ENCODE measurements around the gene CALML4.

DNA sequence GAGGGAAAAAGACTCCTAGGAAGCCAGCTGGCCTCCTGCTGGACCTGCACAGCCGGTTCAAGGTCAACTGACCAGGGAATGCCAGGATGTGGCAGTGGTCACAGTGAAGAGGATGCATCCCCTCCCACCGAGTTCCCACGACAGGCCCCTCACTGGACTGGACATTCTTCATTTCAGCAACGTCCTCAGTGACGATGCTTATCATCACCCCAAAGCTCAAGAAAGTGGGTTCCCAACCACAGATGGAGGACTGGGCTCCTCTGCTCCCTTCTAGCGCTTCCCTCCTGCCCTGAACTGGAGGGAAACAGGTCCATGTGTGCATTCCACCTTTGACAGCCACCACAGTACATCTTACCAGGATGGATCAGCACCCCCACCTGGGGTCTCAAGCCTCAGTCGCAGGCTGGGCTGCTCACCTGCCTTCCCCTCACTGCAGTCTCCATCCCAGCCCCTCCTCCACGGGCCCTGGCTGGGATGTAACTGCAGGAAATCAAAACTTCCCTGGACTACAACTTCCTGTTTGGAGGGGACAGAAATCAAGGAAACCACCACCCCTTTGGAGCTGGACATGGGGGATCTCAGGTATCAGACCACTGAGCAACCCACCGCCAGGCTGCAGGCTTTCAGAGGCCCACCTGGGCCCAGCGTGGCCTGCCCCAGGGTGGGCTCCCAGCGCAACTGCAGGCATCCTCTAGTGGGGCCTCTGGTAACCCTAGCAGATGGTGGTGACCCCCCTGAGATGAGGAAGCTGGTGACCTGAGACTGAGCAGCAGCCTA, 7.3 kb downstream of the CALML4 start:
- TF ChIP-seq, protein P1, sequence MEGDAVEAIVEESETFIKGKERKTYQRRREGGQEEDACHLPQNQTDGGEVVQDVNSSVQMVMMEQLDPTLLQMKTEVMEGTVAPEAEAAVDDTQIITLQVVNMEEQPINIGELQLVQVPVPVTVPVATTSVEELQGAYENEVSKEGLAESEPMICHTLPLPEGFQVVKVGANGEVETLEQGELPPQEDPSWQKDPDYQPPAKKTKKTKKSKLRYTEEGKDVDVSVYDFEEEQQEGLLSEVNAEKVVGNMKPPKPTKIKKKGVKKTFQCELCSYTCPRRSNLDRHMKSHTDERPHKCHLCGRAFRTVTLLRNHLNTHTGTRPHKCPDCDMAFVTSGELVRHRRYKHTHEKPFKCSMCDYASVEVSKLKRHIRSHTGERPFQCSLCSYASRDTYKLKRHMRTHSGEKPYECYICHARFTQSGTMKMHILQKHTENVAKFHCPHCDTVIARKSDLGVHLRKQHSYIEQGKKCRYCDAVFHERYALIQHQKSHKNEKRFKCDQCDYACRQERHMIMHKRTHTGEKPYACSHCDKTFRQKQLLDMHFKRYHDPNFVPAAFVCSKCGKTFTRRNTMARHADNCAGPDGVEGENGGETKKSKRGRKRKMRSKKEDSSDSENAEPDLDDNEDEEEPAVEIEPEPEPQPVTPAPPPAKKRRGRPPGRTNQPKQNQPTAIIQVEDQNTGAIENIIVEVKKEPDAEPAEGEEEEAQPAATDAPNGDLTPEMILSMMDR (IDR thresholded peaks at IDR 0.05): no peak
- TF ChIP-seq POLR2A (IDR thresholded peaks at IDR 0.05): no peak
